HepG2 (cell line): ENCODE data around the gene CHRNA3.

ENCODE experiments used
- EHMT2 ChIP-seq: fragments of 200-600 bp; sonication (generic); IDR thresholded peaks from 2 replicates; pipeline ENCODE4 v1.7.0; 2017; ENCODE audit warnings: antibody characterized with exemption, low read depth, low read length, borderline replicate concordance
- GLI4 ChIP-seq: sonication (generic); formaldehyde crosslinking; IDR thresholded peaks from 2 replicates; pipeline ENCODE4 v1.5.1; 2020; ENCODE audit warnings: missing genetic modification reagents, mild to moderate bottlenecking, moderate library complexity, borderline replicate concordance
- POLR2AphosphoS5 ChIP-seq: IDR thresholded peaks from 2 replicates; pipeline ENCODE4 v1.6.1; 2012; ENCODE audit warnings: low read depth, low read length
- ZKSCAN1 ChIP-seq: fragments of 150-350 bp; IDR thresholded peaks from 2 replicates; pipeline ENCODE4 v1.6.1; 2014; ENCODE audit warnings: low read length
- ZNF124 ChIP-seq: sonication (generic); formaldehyde crosslinking; IDR thresholded peaks from 2 replicates; pipeline ENCODE4 v1.4.0; 2020; ENCODE audit warnings: missing genetic modification reagents
- TF ChIP-seq, protein P1 (sequence below): IDR thresholded peaks from 2 replicates; pipeline ENCODE4 v1.6.1; 2016; ENCODE audit warnings: missing compliant biosample characterization, missing genetic modification reagents, borderline replicate concordance
- TF ChIP-seq, protein P2 (sequence below): sonication (generic); formaldehyde crosslinking; IDR thresholded peaks from 2 replicates; pipeline ENCODE4 v1.5.0; 2020; ENCODE audit warnings: mild to moderate bottlenecking, missing genetic modification reagents, moderate library complexity
- TF ChIP-seq, protein P3 (sequence below): sonication (generic); formaldehyde crosslinking; IDR thresholded peaks from 2 replicates; pipeline ENCODE4 v1.5.0; 2020; ENCODE audit warnings: missing genetic modification reagents

DNA sequence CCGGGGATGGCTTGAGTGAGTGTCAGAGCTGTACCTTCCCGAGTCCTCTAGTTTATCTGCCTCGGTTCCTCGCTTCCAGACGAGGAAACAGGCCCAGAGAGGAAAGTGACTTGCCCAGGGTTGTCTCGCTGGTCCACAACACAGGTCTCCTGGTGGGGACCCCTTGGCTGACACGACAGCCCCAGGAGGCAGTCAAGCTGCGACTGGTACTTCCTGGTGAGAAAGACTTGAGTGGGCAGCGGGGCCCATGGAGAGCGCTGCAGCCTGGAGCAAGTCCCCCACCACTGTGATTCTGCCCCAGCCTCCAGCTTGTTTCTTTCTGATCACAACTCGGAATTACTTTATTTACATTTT lies 56.1 kb downstream of the CHRNA3 start:
- TF ChIP-seq EHMT2, result no peak
- TF ChIP-seq, protein P1, sequence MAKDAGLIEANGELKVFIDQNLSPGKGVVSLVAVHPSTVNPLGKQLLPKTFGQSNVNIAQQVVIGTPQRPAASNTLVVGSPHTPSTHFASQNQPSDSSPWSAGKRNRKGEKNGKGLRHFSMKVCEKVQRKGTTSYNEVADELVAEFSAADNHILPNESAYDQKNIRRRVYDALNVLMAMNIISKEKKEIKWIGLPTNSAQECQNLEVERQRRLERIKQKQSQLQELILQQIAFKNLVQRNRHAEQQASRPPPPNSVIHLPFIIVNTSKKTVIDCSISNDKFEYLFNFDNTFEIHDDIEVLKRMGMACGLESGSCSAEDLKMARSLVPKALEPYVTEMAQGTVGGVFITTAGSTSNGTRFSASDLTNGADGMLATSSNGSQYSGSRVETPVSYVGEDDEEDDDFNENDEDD (CRISPR knock-in tag), result no peak
- no peak for TF ChIP-seq POLR2AphosphoS5
- TF ChIP-seq, protein P2, sequence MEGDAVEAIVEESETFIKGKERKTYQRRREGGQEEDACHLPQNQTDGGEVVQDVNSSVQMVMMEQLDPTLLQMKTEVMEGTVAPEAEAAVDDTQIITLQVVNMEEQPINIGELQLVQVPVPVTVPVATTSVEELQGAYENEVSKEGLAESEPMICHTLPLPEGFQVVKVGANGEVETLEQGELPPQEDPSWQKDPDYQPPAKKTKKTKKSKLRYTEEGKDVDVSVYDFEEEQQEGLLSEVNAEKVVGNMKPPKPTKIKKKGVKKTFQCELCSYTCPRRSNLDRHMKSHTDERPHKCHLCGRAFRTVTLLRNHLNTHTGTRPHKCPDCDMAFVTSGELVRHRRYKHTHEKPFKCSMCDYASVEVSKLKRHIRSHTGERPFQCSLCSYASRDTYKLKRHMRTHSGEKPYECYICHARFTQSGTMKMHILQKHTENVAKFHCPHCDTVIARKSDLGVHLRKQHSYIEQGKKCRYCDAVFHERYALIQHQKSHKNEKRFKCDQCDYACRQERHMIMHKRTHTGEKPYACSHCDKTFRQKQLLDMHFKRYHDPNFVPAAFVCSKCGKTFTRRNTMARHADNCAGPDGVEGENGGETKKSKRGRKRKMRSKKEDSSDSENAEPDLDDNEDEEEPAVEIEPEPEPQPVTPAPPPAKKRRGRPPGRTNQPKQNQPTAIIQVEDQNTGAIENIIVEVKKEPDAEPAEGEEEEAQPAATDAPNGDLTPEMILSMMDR, result no peak
- TF ChIP-seq ZNF124 (CRISPR knock-in tag), result no peak
- TF ChIP-seq, protein P3, sequence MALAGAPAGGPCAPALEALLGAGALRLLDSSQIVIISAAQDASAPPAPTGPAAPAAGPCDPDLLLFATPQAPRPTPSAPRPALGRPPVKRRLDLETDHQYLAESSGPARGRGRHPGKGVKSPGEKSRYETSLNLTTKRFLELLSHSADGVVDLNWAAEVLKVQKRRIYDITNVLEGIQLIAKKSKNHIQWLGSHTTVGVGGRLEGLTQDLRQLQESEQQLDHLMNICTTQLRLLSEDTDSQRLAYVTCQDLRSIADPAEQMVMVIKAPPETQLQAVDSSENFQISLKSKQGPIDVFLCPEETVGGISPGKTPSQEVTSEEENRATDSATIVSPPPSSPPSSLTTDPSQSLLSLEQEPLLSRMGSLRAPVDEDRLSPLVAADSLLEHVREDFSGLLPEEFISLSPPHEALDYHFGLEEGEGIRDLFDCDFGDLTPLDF (CRISPR knock-in tag), result no peak
- no peak for TF ChIP-seq GLI4 (CRISPR knock-in tag)
- no peak for TF ChIP-seq ZKSCAN1
